UCSD-AML1 (cell line): ENCODE results near the gene CST4.
A peak's percentile ranks its signal among the peaks of the same experiment; 100 is the strongest.
"Not testable (repeated sequence)": the region's sequence is repeated elsewhere in the genome, so short reads cannot be mapped to it uniquely, and the experiment has no call there.

Experiments used
- DNase-seq: peaks from one replicate; lab custom pipeline; 2025; ENCODE audit not compliant: unreplicated experiment; lab: John Stamatoyannopoulos, UW

Gene CST4

DNA sequence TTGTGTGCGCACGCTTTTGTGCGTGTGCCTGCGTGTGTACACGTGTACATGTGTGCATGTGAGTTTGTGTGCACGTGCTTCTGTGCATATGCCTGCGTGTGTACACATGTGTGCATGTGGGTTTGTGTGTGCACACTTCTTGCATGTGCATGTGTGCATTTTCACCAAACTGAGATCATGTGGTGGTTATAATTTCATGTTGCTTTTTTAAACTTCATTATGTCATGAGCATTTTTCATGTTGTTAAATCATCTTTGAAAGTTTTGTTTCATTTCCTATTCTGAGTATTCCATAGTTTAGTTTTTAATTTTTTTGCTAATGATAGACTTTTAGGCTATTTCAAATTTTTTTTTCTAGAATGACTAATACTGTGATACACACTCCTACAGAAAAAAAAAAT, 44.7 kb downstream of the CST4 start:
- no peak for DNase-seq

DNA sequence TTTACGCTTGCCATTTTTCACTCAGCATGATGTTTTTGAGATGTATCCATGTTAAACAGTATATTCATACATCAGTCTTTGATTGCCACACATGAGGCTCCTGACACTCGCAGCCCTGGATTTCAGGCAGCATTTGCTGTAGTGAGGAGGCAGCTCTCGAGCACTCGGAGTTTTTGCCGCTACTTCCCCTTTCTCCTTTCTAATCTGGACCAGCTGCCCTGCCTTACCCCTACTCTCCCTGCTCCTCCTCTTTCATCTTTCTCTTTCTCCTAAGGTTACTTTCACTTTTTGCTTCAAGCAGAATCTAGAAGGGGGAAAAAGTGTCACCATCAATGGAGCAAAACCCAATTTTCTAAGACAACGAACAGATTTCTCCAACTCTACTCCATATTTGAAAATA, 45.2 kb downstream of the CST4 start:
- no peak for DNase-seq

DNA sequence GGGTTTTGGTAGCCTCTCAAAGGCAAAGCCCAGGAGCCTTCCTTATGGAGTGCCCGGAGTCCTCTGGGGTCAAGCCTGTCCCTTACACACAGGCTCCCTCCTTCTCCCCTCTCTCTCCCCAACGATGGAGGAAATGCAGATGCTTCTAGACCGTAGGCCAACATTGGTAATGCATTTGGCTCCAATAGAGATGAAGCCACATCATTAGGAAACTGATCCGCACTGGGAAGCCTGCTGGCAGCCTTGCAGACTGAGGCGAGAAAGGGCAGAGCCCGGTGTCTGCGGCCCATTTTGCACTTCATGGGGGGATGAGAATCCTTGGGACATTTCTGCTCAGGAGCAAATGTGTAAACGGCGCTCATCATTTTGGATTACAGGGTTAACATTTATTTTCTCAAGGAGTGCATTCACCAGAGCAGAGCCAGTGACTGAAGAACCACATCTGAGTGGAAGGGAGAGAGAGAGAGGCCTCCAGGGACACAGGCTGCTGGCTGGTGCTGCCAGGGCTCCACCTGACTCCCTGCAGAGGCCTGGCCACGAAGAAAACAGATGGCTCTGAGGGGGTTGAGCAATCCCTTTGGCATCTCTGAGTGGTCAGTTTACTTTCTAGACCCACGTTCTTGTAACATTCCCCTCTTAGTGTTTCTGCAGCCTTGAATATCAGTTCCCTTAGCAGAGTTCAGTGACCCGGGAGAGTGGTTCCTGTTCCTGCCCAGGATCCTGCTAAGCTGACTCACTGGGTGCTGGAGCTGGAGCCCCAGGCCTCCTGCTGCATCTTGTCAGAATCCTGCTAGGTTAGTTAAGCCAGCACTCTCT, 46.7 kb downstream of the CST4 start:
- DNase-seq, result no peak

DNA sequence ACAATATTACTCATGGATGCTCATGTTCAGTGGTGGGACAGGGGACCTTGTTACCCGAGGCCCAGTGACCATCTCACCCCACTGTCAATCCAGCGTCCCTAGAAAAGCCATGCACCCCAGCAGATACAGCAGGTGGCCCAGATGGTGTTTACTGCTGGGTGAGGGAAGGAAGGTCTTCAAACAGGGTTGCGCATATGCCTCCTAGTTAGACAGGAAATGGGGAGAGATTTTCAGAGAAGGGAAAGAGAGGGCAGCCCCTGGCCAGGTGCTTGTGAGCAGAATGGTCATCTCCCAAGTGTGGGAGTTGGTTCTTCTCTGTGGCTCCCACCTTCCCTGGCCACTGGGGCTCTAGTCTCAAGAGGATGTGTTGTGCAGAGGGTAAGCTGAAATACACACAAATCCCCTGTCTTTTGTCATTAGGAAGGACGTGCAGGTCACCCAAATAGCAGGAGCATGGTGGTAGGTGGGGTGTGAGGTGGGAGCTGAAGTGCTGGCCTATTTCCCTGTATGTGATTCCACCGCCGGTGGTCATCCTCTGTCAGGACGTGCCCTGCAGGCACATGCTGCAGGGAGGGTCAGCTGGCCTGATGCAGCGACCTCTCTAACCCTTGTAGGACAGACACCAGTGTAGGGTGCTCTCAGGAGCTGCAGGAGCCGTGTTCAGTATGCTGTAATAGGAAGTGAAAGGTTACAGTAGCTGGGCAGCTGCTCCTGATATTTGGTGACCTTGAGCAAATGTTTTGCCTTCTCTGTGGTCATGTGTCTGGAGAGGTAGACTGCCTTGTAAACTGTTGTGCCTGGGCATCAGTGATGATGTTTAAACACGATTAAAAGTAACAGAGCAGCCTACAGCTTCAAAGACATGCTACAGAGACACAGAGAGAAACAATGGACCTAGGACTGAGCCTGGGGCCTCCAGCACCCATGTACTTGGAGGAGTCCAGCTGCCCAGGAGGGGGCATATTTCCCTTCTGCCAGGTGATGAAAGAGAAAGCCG, 47.9 kb downstream of the CST4 start:
- no peak for DNase-seq

DNA sequence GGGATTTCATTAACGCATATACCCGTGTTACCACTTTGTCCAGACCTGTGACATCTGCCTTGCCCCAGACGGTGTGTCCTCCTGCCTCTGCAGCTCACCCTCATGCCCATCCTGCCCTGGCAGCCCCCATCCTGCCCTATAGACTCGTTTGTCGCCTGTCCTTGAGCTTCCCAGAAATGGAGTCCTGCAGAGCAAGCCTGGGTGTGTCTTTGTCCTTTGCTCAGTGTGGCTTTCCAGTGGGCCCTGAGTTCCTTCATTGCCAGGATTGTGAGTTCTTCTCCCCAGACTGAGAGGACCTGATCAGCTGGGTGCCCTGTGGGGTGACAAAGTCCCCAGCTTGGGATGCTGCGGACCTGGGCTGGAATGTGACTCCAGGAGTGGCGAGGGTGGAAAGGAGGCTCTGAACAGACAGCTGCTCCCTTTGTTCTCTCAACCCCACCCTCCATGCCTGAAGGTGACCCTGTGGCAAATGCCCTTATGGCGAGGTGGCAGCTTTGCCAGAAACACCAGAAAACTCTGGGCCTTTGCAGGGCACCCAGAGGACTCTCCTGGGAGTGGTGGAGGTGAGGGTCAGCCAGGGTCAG, 48.7 kb downstream of the CST4 start:
- DNase-seq, result no peak

DNA sequence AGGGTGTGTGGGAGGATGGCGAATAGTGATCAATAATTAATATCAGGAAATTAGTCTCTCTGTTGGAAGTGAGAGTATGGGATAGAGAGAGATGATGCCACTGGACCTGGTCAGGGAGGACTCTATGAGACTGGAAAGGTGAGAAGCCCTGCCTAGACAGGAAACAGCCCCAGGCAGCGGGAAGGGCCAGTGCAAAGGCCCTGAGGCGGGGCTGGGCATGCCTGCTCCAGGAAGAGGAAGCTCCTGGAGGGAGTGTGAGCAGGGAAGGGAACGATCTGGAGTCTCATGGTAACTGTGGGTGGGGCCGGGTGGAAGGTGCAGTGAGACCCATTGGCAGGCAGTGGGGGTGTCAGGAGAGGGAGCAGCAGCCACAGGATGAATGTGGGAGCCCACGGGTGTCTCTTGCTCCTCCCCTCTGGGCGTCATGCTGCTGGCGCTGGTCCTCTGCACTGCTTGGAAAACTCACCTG, 49.3 kb downstream of the CST4 start:
- no peak for DNase-seq

DNA sequence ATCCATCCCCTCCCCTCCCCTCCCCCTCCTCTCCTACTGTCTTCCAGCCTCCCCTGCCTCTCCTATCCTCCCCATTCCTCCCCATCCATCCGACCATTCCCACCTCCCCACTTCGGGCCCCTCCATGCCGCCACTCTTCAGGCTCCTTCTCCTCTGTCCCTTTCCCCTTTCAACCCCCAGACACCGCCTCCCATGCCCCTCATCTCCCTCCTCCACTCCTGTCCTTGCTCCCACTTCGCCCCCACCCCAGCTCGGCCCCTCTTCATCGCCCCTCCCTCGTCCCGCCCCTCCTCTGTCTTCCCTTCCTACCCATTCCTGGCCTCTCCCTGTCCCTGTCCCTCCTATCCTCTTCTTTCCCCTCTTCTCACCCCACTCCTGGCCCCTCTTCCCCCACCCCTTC, 50.5 kb downstream of the CST4 start:
- DNase-seq, result no peak

DNA sequence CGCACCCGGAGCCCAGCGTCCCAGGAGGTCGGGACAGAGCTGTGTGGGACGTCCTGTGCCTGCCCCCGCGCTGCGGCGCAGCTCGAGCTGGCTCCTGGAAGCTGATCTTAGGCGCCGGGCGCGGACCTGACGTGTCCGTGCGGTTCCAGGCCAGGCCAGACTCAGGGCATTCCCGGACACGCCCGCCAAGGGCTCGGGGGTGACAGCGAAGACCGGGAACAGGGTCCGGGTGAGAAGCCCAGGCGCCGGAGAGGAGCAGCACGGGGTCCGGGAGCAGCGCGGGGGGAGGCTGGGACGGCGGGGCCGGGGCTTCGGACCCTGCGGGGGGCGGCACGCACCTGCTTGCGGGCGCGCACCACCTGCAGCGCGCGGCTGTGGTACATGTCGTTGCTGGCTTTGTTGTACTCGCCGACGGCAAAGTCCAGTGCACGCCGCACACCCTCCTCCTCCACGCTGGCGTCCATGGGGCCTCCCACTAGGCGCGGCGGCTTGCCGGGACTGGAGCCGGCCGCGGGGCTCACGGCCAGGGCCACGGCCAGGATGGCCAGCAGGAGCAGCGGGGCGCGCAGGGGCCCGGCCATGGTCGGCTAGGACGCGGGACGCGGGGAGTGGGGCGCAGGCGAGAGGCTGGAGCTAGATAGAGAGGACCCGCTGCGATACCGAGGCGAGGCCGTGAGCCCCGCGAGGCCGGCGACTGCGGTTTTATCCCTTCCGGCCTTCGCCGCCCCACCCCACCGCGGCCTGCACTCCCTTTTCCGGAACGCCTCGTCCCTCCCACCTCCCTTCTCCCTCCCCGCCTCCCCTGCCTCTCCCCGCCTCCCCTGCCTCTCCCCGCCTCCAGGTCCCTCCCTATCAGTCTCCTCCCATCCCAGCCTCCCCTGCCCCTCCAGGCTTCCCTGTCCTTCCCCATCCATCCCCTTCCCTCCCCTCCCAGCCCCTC, 51.3 kb downstream of the CST4 start, which contains the start of gene CST3:
TSS of gene CST3 (minus strand) at position 674 of the 940 bp plus-strand sequence. CDS start at position 581, 93 bp downstream.
- peak; percentile 91 for DNase-seq

DNA sequence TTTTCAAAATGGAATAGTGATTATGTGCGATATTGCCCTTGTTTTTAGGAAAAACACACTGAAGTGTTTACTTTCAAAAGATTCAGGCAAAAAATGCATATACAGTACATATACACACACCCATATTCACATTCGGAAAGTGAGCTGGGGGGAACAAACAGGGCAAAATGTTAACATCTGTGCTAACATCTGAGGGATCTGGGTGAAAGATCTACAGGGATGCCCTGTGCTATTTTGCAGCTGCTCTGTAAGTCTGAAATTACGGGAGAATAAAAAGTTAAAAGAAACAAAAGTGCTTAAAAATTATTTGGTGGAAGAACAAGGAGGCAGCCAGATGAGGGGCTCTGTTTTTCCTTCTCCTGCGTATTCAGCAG, 51.9 kb downstream of the CST4 start:
- DNase-seq, result no peak

DNA sequence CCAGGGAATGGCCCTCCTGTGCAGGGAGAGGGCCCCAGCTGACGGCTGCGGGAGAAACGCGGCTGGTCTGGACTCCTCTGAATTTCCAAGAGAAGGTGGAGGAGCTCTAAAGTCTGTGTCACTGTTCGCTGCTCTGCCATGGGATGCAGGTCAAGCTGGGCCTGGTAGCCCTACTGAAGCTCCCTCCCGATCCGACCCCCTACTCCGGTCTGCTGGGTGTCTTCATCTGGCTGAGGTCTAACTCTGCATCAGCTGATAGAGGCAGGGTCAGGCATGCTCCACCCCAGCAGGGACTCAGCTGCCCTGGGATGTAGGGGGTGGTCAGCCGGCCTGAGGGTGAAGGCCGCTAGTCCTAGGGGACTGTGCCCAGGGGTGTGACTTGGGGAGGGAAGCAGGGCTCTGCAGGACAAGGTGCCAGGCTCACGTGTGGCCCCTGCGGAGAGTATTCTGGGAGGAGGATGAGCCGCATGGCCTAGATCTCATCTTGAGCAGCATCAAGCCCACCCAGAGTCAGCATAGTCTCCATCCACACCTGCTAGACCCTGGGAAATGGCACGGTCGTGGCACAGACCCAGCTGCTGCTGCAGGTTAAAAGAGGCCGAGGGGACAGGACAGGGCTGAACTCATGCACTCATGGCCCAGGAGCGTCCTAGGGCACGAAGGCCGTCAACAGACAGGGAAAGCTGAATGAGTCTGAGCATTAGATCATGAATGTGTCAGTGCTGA, 52.5 kb downstream of the CST4 start:
- DNase-seq, result no peak

DNA sequence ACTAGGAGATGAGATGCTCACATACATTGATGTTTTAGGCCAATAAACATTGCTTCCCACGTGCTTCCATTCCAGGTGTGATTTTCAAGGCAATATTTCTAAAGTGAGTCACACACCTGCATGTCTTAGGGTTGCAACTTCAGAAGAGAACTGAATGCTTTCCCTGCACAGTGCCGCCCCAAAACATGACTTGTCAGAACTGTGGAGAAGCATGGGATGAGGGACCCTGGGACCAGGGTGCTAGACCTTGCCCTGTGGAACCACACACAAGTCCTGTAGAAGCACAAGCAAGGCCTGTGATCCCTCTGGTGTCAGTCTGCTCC, 53.1 kb downstream of the CST4 start:
- DNase-seq, result not testable (repeated sequence)
